22Rv1 (cell line): ENCODE measurements around the gene PEX19.
"Not testable (repeated sequence)": the region's sequence is repeated elsewhere in the genome, so short reads cannot be mapped to it uniquely, and the experiment has no call there.

ENCODE experiments used
- H3K27ac ChIP-seq: fragments of 450-650 bp; 2 replicates; pipeline ENCODE4 v1.5.1; 2017
- ZFX ChIP-seq: fragments of 450-650 bp; IDR thresholded peaks from 2 replicates; pipeline ENCODE4 v1.6.1; 2017; ENCODE audit warnings: antibody characterized with exemption, borderline replicate concordance
- TF ChIP-seq, protein P1 (sequence below): fragments of 450-650 bp; IDR thresholded peaks from 2 replicates; pipeline ENCODE4 v1.5.1; 2017; ENCODE audit warnings: mild to moderate bottlenecking

The PEX19 gene

GRCh38 chr1:160293020-160293968 is 8.4 kb upstream of the PEX19 start:
- no peak for TF ChIP-seq ZFX
- TF ChIP-seq, protein P1, sequence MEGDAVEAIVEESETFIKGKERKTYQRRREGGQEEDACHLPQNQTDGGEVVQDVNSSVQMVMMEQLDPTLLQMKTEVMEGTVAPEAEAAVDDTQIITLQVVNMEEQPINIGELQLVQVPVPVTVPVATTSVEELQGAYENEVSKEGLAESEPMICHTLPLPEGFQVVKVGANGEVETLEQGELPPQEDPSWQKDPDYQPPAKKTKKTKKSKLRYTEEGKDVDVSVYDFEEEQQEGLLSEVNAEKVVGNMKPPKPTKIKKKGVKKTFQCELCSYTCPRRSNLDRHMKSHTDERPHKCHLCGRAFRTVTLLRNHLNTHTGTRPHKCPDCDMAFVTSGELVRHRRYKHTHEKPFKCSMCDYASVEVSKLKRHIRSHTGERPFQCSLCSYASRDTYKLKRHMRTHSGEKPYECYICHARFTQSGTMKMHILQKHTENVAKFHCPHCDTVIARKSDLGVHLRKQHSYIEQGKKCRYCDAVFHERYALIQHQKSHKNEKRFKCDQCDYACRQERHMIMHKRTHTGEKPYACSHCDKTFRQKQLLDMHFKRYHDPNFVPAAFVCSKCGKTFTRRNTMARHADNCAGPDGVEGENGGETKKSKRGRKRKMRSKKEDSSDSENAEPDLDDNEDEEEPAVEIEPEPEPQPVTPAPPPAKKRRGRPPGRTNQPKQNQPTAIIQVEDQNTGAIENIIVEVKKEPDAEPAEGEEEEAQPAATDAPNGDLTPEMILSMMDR, result no peak
- no peak overlapping the region for H3K27ac ChIP-seq

GRCh38 chr1:160291248-160292220 is 6.6 kb upstream of the PEX19 start:
- no peak for TF ChIP-seq ZFX
- TF ChIP-seq, protein P1, result peak; percentile 98
- H3K27ac ChIP-seq, result no peak overlapping the region

DNA sequence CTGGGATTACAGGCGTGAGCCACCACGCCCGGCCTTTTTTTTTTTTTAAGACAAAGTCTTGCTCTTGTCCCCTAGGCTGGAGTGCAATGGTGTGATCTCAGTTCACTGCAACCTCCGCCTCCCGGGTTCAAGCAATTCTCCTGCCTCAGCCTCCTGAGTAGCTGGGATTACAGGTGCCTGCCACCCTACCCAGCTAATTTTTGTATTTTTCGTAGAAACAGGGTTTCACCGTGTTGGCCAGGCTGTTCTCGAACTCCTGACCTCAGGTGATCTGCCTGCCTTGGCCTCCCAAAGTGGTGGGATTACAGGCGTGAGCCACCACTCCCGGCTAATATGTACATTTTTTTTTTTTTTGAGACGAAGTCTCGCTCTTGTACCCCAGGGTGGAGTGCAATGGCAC is 2.8 kb upstream of the PEX19 start:
- not testable (repeated sequence) for H3K27ac ChIP-seq

DNA sequence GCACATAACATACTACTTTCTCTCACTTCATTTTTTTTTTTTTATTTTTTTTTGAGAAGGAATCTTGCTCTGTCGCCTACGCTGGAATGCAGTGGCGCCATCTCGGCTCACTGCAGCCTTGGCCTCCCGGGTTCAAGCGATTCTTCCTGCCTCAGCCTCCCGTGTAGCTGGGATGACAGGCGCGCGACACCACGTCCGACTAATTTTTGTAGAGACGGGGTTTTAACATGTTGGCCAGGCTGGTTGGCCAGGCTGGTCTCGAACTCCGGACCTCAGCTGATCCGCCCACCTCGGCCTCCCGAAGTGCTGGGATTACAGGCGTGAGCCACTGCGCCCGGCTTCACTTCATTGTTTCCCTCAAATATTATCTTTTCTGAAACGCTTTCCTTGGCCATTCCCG is 573 bp upstream of the PEX19 start:
- H3K27ac ChIP-seq, result no peak overlapping the region
- TF ChIP-seq, protein P1, result peak; percentile 13; the same call in 1 of the 2 replicates
- TF ChIP-seq ZFX, result no peak

- H3K27ac ChIP-seq, result peak overlapping the region; percentile 63
- TF ChIP-seq, protein P1, result no peak
- TF ChIP-seq ZFX, result no peak
These were observed 632 bp downstream of the PEX19 start for GRCh38 chr1:160284220-160284781.

GRCh38 chr1:160282807-160283206 is 2.1 kb downstream of the PEX19 start:
- TF ChIP-seq, protein P1, result no peak
- TF ChIP-seq ZFX, result no peak
- H3K27ac ChIP-seq, result no peak overlapping the region

DNA sequence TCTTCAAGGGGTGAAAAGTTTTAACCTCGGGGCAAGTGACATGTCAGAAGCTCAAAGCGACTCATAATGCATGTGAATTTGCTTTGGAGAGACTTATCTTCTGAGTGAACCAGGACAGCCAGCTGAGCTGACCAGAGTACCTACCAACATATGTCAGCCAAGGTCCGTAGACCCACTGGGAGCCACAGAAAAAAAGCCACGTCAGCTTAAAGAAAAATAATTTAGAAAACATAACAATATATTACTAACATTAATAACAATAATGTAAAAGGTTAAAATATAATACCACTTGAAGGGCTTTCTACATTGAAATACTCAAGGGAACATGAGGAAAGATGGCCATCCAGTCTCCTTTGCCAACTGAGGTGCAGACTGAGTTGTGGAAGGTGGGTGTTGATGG is 6.9 kb downstream of the PEX19 start:
- TF ChIP-seq, protein P1, result no peak
- no peak for TF ChIP-seq ZFX
- no peak overlapping the region for H3K27ac ChIP-seq
